Neural cell (in vitro differentiated cells): Measurements from ENCODE around the gene STAC2. TPM values are rescaled to one million over a fixed set of nuclear protein-coding genes. Genes with fewer than 3 reads are reported as not detected.
"Not testable (repeated sequence)": the region's sequence is repeated elsewhere in the genome, so short reads cannot be mapped to it uniquely, and the experiment has no call there.

Source experiments
- H2AFZ ChIP-seq: fragments of 200-600, 300-800 bp; sonication (generic), shearing (Covaris generic); 2 replicates; pipeline ENCODE4 v1.6.0; 2014; ENCODE audit warnings: low read depth, mild to moderate bottlenecking, antibody characterized with exemption, low read length, moderate library complexity
- H3F3A ChIP-seq: fragments of 200-600 bp; shearing (Covaris generic); 2 replicates; pipeline ENCODE4 v1.6.1; 2016; ENCODE audit warnings: mild to moderate bottlenecking, moderate library complexity, mixed read lengths, antibody characterized with exemption, low read length; ENCODE audit not compliant: insufficient read depth, poor library complexity, severe bottlenecking
- H3K27ac ChIP-seq: fragments of 200-600, 300-800 bp; sonication (generic), shearing (Covaris generic); 2 replicates; pipeline ENCODE4 v1.5.1; 2014; ENCODE audit warnings: mild to moderate bottlenecking, low read length, moderate library complexity
- H3K27me3 ChIP-seq: fragments of 300-800, 200-600 bp; sonication (generic), shearing (Covaris generic); 2 replicates; pipeline ENCODE4 v1.6.0; 2014; ENCODE audit warnings: mild to moderate bottlenecking, low read depth, low read length, moderate library complexity; ENCODE audit not compliant: insufficient read depth
- H3K36me3 ChIP-seq: fragments of 300-800, 200-600 bp; sonication (generic), shearing (Covaris generic); 2 replicates; pipeline ENCODE4 v1.5.1; 2014; ENCODE audit warnings: mild to moderate bottlenecking, antibody characterized with exemption, low read length, moderate library complexity; ENCODE audit not compliant: insufficient read depth
- H3K4me2 ChIP-seq: fragments of 300-800, 200-600 bp; sonication (generic), shearing (Covaris generic); 2 replicates; pipeline ENCODE4 v1.6.0; 2014; ENCODE audit warnings: mild to moderate bottlenecking, low read length
- H3K4me3 ChIP-seq: fragments of 300-800, 200-600 bp; sonication (generic), shearing (Covaris generic); 2 replicates; pipeline ENCODE4 v1.5.1; 2014; ENCODE audit warnings: mild to moderate bottlenecking, low read length, moderate library complexity
- H3K79me2 ChIP-seq: fragments of 200-600 bp; shearing (Covaris generic); replicated peaks from 2 replicates; pipeline ENCODE4 v1.6.0; 2014; ENCODE audit warnings: mild to moderate bottlenecking, low read length, moderate library complexity; ENCODE audit not compliant: insufficient read depth
- H3K9ac ChIP-seq: fragments of 300-800, 200-600 bp; sonication (generic), shearing (Covaris generic); 2 replicates; pipeline ENCODE4 v1.6.1; 2016; ENCODE audit warnings: mild to moderate bottlenecking, low read length, mixed read lengths
- H3K9me2 ChIP-seq: fragments of 200-600 bp; shearing (Covaris generic); 2 replicates; pipeline ENCODE4 v1.6.1; 2016; ENCODE audit warnings: mild to moderate bottlenecking, low read length, mixed read lengths; ENCODE audit not compliant: insufficient read depth
- H3K9me3 ChIP-seq: fragments of 200-600, 300-800 bp; sonication (generic), shearing (Covaris generic); 2 replicates; pipeline ENCODE4 v1.6.1; 2016; ENCODE audit warnings: mild to moderate bottlenecking, mixed run types, low read length, moderate library complexity, mixed read lengths
- H4K20me1 ChIP-seq: fragments of 200-600 bp; shearing (Covaris generic); 2 replicates; pipeline ENCODE4 v1.6.1; 2016; ENCODE audit warnings: mild to moderate bottlenecking, mixed run types; ENCODE audit not compliant: insufficient read depth
- EP300 ChIP-seq: fragments of 450-650 bp; conservative IDR thresholded peaks from 2 replicates; pipeline ENCODE4 v1.6.1; 2014; ENCODE audit warnings: antibody characterized with exemption, mild to moderate bottlenecking, moderate library complexity; ENCODE audit not compliant: poor library complexity, severe bottlenecking
- EZH2 ChIP-seq: fragments of 200-600, 300-800 bp; shearing (Covaris generic), sonication (generic); IDR thresholded peaks from 2 replicates; pipeline ENCODE4 v1.6.1; 2014; ENCODE audit warnings: antibody characterized with exemption, low read length, borderline replicate concordance, mild to moderate bottlenecking; ENCODE audit not compliant: insufficient read depth, poor library complexity, severe bottlenecking
- MXI1 ChIP-seq: fragments of 450-650 bp; conservative IDR thresholded peaks from 2 replicates; pipeline ENCODE4 v1.6.1; 2014; ENCODE audit warnings: antibody characterized with exemption, mild to moderate bottlenecking; ENCODE audit not compliant: poor library complexity, severe bottlenecking
- POLR2AphosphoS5 ChIP-seq: IDR thresholded peaks from 2 replicates; pipeline ENCODE4 v1.6.1; 2012
- RAD21 ChIP-seq: fragments of 450-650 bp; conservative IDR thresholded peaks from 2 replicates; pipeline ENCODE4 v1.6.1; 2014; ENCODE audit warnings: antibody characterized with exemption, mild to moderate bottlenecking, moderate library complexity
- SMC3 ChIP-seq: fragments of 450-650 bp; conservative IDR thresholded peaks from 2 replicates; pipeline ENCODE4 v1.6.1; 2014; ENCODE audit warnings: antibody characterized with exemption, mild to moderate bottlenecking, moderate library complexity; ENCODE audit not compliant: poor library complexity
- TAF1 ChIP-seq: IDR thresholded peaks from 2 replicates; pipeline ENCODE4 v1.6.1; 2012; ENCODE audit warnings: low read depth
- polyA plus RNA-seq: library from polyadenylated mRNA; depleted of rRNA; stranded (reverse); fragments of >200 nt; gene quantifications from 2 replicates; pipeline ENCODE4 v1.2.3, GENCODE V29; 2014
- TF ChIP-seq, protein P1 (sequence below): IDR thresholded peaks from 2 replicates; pipeline ENCODE4 v1.6.1; 2012; ENCODE audit warnings: borderline replicate concordance
- TF ChIP-seq, protein P2 (sequence below): fragments of 450-650 bp; IDR thresholded peaks from 2 replicates; pipeline ENCODE4 v1.5.1; 2014; ENCODE audit warnings: antibody characterized with exemption, mild to moderate bottlenecking, moderate library complexity; ENCODE audit not compliant: poor library complexity, severe bottlenecking

The STAC2 gene
- polyA plus RNA-seq, 1 donor from 2014 or later = not detected

GRCh38 chr17:39251997-39252396 lies 26.3 kb upstream of the STAC2 start:
- H3K27me3 ChIP-seq = no peaks in the 10 kb centered on the region
- TF ChIP-seq RAD21 (no peak), MXI1 (no peak), SMC3 (no peak), POLR2AphosphoS5 (no peak), TAF1 (no peak), EP300 (no peak), EZH2 (no peak)
- TF ChIP-seq, protein P1, sequence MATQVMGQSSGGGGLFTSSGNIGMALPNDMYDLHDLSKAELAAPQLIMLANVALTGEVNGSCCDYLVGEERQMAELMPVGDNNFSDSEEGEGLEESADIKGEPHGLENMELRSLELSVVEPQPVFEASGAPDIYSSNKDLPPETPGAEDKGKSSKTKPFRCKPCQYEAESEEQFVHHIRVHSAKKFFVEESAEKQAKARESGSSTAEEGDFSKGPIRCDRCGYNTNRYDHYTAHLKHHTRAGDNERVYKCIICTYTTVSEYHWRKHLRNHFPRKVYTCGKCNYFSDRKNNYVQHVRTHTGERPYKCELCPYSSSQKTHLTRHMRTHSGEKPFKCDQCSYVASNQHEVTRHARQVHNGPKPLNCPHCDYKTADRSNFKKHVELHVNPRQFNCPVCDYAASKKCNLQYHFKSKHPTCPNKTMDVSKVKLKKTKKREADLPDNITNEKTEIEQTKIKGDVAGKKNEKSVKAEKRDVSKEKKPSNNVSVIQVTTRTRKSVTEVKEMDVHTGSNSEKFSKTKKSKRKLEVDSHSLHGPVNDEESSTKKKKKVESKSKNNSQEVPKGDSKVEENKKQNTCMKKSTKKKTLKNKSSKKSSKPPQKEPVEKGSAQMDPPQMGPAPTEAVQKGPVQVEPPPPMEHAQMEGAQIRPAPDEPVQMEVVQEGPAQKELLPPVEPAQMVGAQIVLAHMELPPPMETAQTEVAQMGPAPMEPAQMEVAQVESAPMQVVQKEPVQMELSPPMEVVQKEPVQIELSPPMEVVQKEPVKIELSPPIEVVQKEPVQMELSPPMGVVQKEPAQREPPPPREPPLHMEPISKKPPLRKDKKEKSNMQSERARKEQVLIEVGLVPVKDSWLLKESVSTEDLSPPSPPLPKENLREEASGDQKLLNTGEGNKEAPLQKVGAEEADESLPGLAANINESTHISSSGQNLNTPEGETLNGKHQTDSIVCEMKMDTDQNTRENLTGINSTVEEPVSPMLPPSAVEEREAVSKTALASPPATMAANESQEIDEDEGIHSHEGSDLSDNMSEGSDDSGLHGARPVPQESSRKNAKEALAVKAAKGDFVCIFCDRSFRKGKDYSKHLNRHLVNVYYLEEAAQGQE = no peak
- TF ChIP-seq, protein P2, sequence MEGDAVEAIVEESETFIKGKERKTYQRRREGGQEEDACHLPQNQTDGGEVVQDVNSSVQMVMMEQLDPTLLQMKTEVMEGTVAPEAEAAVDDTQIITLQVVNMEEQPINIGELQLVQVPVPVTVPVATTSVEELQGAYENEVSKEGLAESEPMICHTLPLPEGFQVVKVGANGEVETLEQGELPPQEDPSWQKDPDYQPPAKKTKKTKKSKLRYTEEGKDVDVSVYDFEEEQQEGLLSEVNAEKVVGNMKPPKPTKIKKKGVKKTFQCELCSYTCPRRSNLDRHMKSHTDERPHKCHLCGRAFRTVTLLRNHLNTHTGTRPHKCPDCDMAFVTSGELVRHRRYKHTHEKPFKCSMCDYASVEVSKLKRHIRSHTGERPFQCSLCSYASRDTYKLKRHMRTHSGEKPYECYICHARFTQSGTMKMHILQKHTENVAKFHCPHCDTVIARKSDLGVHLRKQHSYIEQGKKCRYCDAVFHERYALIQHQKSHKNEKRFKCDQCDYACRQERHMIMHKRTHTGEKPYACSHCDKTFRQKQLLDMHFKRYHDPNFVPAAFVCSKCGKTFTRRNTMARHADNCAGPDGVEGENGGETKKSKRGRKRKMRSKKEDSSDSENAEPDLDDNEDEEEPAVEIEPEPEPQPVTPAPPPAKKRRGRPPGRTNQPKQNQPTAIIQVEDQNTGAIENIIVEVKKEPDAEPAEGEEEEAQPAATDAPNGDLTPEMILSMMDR = no peak

GRCh38 chr17:39250076-39250475 lies 24.3 kb upstream of the STAC2 start:
- not testable (repeated sequence) for H3K4me3 ChIP-seq, H3K9me2 ChIP-seq

More at GRCh38 chr17:39251997-39252396, 26.3 kb upstream of the STAC2 start:
- no peak overlapping the region for H2AFZ ChIP-seq
- H3K9me3 ChIP-seq = no peaks in the 10 kb centered on the region
- H3F3A ChIP-seq = no peaks in the 10 kb centered on the region
- no peak overlapping the region for H3K27ac ChIP-seq
- no peak overlapping the region for H3K9ac ChIP-seq
- H3K4me3 ChIP-seq = no peak overlapping the region
- H3K36me3 ChIP-seq = peaks cover 5% of the 10 kb centered on the region
- no peaks in the 10 kb centered on the region for H4K20me1 ChIP-seq
- H3K9me2 ChIP-seq = no peaks in the 10 kb centered on the region
- no peak overlapping the region for H3K4me2 ChIP-seq
- H3K79me2 ChIP-seq = no peaks in the 10 kb centered on the region

DNA sequence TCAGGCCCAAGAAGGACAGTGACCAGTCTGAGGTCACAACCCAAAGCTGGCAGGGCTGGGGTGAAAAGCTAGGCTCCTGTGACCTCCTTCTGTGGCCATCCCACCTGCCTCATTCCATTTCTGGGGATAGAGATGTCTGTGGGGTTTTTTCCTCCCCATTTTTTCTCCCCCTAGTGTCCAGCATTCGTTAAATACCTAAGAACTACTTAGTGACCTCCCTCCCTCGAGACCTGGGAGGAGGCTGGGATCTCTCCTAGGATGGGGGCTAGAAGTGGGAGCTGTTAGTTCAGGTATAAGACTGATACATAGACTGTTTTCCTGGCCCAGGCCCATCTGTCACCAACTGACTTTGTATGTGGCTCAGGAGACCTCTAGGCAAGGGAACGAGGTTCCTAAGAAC lies 20.5 kb upstream of the STAC2 start:
- Histone ChIP-seq H3K27me3 (no peaks in the 10 kb centered on the region), H3K9me3 (no peaks in the 10 kb centered on the region), H3K27ac (no peak overlapping the region), H3K9ac (no peak overlapping the region), H3K4me2 (no peak overlapping the region), H3F3A (no peaks in the 10 kb centered on the region), H3K79me2 (no peaks in the 10 kb centered on the region), H3K36me3 (no peaks in the 10 kb centered on the region), H4K20me1 (no peaks in the 10 kb centered on the region), H3K4me3 (no peak overlapping the region), H2AFZ (no peak overlapping the region), H3K9me2 (no peaks in the 10 kb centered on the region)
- TF ChIP-seq, protein P1 = no peak
- TF ChIP-seq EP300 = no peak

More at GRCh38 chr17:39250076-39250475, 24.3 kb upstream of the STAC2 start:
- H4K20me1 ChIP-seq, H3K79me2 ChIP-seq, H2AFZ ChIP-seq, H3K36me3 ChIP-seq, H3F3A ChIP-seq, H3K9ac ChIP-seq, H3K27ac ChIP-seq, H3K27me3 ChIP-seq, H3K9me3 ChIP-seq, H3K4me2 ChIP-seq: not testable (repeated sequence)
